ENCODE data around the gene EXOC4. TPM values are rescaled to one million over a fixed set of nuclear protein-coding genes. Genes with fewer than 3 reads are reported as not detected.

Gene EXOC4
- polyA plus RNA-seq, 1 experiment = 45.9 TPM

- Histone ChIP-seq H3K4me3 (ENCODE audit: low read depth, low read length) (no peak overlapping the region), H3K27me3 (ENCODE audit: control insufficient read depth, insufficient read depth, low read length) (no peaks in the 10 kb centered on the region), H3K36me3 (ENCODE audit: control insufficient read depth, insufficient read depth, low read length) (no peaks in the 10 kb centered on the region)
- no peak for TF ChIP-seq CTCF (IDR thresholded peaks at IDR 0.05; ENCODE audit: insufficient read depth, low read depth, low read length)
- ChIA-PET CTCF (no interaction called here), POLR2A (no interaction called here)
- no peak for DNase-seq (ENCODE audit: low read depth)
Observed at GRCh38 chr7:133706016-133706415, 453.1 kb downstream of the EXOC4 start.

DNA sequence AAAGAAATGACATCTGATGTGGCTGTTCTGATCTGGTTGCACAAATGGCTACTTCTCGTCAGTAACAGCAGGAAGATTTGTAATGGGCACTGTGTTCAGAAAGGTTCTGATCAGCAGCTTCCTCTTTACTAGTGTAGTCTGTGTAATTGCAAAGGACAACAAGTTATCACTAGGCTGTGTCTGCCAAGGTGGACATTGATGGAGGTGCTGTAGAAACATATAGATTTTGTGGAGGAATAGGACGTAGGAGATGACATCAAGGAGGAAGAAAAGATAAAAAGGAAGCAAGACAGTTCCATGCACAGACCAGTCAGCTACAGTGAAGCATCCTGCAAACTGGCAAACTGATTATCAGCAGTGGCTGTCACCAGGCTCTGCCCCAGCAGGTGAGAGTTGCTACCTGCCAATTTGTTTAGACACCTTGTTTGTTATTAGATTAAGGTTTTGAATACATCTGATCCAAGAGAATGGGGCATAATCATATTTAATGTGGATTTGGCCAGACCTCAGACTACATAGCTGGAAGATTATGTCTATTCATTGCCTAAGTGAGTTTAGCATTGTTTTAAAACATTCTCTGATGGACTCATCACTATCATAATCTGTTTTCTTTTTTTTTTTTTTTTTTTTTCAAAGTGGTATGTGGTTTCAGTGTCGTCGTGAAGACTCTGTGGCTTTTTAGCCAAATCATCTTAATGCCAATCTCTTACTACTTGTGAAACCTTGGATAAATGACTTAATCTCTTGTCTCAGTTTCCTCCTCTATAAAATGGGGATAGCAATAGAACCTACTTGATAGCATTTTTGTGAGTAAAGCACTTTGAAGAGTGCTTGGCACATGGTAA, 456.4 kb downstream of the EXOC4 start:
- TF ChIP-seq CTCF (IDR thresholded peaks at IDR 0.05; ENCODE audit: insufficient read depth, low read depth, low read length) = no peak
- no peak for DNase-seq (ENCODE audit: low read depth)
- CTCF ChIA-PET = no interaction called here
- H3K27me3 ChIP-seq (ENCODE audit: control insufficient read depth, insufficient read depth, low read length) = no peaks in the 10 kb centered on the region
- POLR2A ChIA-PET = no interaction called here
- H3K4me3 ChIP-seq (ENCODE audit: low read depth, low read length) = no peak overlapping the region
- H3K36me3 ChIP-seq (ENCODE audit: control insufficient read depth, insufficient read depth, low read length) = no peaks in the 10 kb centered on the region

- Histone ChIP-seq H3K4me3 (ENCODE audit: low read depth, low read length) (no peak overlapping the region), H3K36me3 (ENCODE audit: control insufficient read depth, insufficient read depth, low read length) (no peaks in the 10 kb centered on the region), H3K27me3 (ENCODE audit: control insufficient read depth, insufficient read depth, low read length) (no peaks in the 10 kb centered on the region)
- no peak for DNase-seq (ENCODE audit: low read depth)
- no peak for TF ChIP-seq CTCF (IDR thresholded peaks at IDR 0.05; ENCODE audit: insufficient read depth, low read depth, low read length)
- POLR2A ChIA-PET = no interaction called here
- CTCF ChIA-PET = no interaction called here
Observed at GRCh38 chr7:133712544-133712943, 459.7 kb downstream of the EXOC4 start.

GRCh38 chr7:133714654-133715053, 461.8 kb downstream of the EXOC4 start:
- Histone ChIP-seq H3K4me3 (ENCODE audit: low read depth, low read length) (no peak overlapping the region), H3K27me3 (ENCODE audit: control insufficient read depth, insufficient read depth, low read length) (no peaks in the 10 kb centered on the region), H3K36me3 (ENCODE audit: control insufficient read depth, insufficient read depth, low read length) (no peaks in the 10 kb centered on the region)
- POLR2A ChIA-PET = no interaction called here
- CTCF ChIA-PET = interaction anchor here (0.6 kb wide), 2 partner anchors 10 to 12 kb away, joined by 3 read pairs; no protein-coding TSS in a partner anchor
- no peak for DNase-seq (ENCODE audit: low read depth)
- TF ChIP-seq CTCF (IDR thresholded peaks at IDR 0.05; ENCODE audit: insufficient read depth, low read depth, low read length) = no peak

GRCh38 chr7:133718131-133718530, 465.3 kb downstream of the EXOC4 start:
- Histone ChIP-seq H3K27me3 (ENCODE audit: control insufficient read depth, insufficient read depth, low read length) (no peaks in the 10 kb centered on the region), H3K4me3 (ENCODE audit: low read depth, low read length) (no peak overlapping the region), H3K36me3 (ENCODE audit: control insufficient read depth, insufficient read depth, low read length) (no peaks in the 10 kb centered on the region)
- ChIA-PET CTCF (interaction anchor here (0.8 kb wide), 1 partner anchor 11 kb away, joined by 3 read pairs; no protein-coding TSS in a partner anchor), POLR2A (no interaction called here)
- no peak for TF ChIP-seq CTCF (IDR thresholded peaks at IDR 0.05; ENCODE audit: insufficient read depth, low read depth, low read length)
- no peak for DNase-seq (ENCODE audit: low read depth)
